ENCODE measurements around the gene UBAC2. TPM values are rescaled to one million over a fixed set of nuclear protein-coding genes. Genes with fewer than 3 reads are reported as not detected.

The UBAC2 gene
- total RNA-seq, 1 experiment from 2014 or later = 103 TPM

DNA sequence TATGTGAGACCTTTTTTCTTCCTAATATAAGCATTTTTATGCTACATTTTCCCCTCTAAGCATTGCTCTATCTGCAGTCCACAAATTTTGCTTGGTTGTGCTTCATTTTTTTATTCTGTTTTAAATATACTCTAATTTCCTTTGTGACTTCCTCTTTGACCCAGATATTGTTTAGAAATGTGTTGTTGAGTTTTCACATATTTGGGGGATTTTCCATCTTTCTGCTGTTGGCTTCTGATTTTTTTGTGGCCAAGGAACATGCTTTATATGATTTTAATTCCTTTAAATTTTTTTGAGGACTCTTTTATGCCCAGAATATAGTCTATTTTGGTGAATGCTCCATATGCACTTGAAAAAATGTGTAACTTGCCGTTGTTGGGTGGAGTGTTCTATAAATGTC is 22.9 kb downstream of the UBAC2 start:
- Histone ChIP-seq H3K4me3 (ENCODE audit: low read depth, low read length) (no peak overlapping the region), H3K9me3 (no peaks in the 10 kb centered on the region), H3K4me1 (no peaks in the 10 kb centered on the region), H3K27me3 (replicated peaks; ENCODE audit: control insufficient read depth, insufficient read depth, low read length) (no peaks in the 10 kb centered on the region), H3K36me3 (ENCODE audit: control insufficient read depth, insufficient read depth, low read length) (no peaks in the 10 kb centered on the region; the same call in 1 of the 2 replicates)
- DNase-seq = no peak
- H3K27me3 Mint-ChIP-seq (ENCODE audit: insufficient read depth, unreplicated experiment) = no peaks in the 10 kb centered on the region
- intact Hi-C loops (cut with micrococcal nuclease; ENCODE audit: unreplicated experiment) = no loop called here
- H3K27ac Mint-ChIP-seq (ENCODE audit: unreplicated experiment) = no peak overlapping the region
- peaks cover 8% of the 10 kb centered on the region for H3K36me3 Mint-ChIP-seq (ENCODE audit: insufficient read depth, unreplicated experiment)
- TF ChIP-seq, protein P1, sequence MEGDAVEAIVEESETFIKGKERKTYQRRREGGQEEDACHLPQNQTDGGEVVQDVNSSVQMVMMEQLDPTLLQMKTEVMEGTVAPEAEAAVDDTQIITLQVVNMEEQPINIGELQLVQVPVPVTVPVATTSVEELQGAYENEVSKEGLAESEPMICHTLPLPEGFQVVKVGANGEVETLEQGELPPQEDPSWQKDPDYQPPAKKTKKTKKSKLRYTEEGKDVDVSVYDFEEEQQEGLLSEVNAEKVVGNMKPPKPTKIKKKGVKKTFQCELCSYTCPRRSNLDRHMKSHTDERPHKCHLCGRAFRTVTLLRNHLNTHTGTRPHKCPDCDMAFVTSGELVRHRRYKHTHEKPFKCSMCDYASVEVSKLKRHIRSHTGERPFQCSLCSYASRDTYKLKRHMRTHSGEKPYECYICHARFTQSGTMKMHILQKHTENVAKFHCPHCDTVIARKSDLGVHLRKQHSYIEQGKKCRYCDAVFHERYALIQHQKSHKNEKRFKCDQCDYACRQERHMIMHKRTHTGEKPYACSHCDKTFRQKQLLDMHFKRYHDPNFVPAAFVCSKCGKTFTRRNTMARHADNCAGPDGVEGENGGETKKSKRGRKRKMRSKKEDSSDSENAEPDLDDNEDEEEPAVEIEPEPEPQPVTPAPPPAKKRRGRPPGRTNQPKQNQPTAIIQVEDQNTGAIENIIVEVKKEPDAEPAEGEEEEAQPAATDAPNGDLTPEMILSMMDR (IDR thresholded peaks at IDR 0.05; ENCODE audit: insufficient read depth in 1 of 2, low read depth in 1 of 2, low read length in 1 of 2, severe bottlenecking in 1 of 2, unreplicated experiment in 1 of 2) = no peak
- no TSS peak for BruUV-seq (replicated peaks)
- H3K4me3 Mint-ChIP-seq (ENCODE audit: unreplicated experiment) = no peak overlapping the region
- POLR2A ChIA-PET = no interaction called here
- H3K9me3 Mint-ChIP-seq (ENCODE audit: unreplicated experiment) = no peaks in the 10 kb centered on the region
- CTCF ChIA-PET = no interaction called here
- peaks cover 8% of the 10 kb centered on the region for H3K4me1 Mint-ChIP-seq (ENCODE audit: low read depth, unreplicated experiment)

DNA sequence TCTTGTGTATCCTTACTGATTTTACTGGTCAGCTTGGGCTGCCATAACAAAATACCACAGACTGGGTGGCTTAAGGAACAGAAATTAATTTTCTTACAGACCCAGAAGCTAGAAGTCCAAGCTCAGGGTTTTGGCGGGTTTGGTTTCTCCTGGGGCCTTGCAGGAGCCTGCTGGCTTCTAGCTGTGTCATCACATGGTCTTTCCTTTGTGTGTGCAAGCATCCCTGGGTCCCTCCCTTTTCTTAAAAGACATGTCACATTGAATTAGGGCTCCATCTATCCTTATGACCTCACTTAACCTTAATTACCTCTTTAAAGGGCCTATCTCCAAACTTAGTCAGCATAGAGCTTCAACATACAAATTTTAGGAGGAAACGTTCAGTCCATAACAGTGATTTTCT is 23.4 kb downstream of the UBAC2 start:
- Mint-ChIP-seq H3K27me3 (ENCODE audit: insufficient read depth, unreplicated experiment) (no peaks in the 10 kb centered on the region), H3K9me3 (ENCODE audit: unreplicated experiment) (no peaks in the 10 kb centered on the region), H3K27ac (ENCODE audit: unreplicated experiment) (no peak overlapping the region), H3K36me3 (ENCODE audit: insufficient read depth, unreplicated experiment) (peaks cover 10% of the 10 kb centered on the region), H3K4me3 (ENCODE audit: unreplicated experiment) (no peak overlapping the region), H3K4me1 (ENCODE audit: low read depth, unreplicated experiment) (peaks cover 10% of the 10 kb centered on the region)
- ChIA-PET CTCF (interaction anchor here (0.6 kb wide), 1 partner anchor 151 kb away, joined by 4 read pairs; no protein-coding TSS in a partner anchor), POLR2A (no interaction called here)
- TF ChIP-seq, protein P1 (IDR thresholded peaks at IDR 0.05; ENCODE audit: insufficient read depth in 1 of 2, low read depth in 1 of 2, low read length in 1 of 2, severe bottlenecking in 1 of 2, unreplicated experiment in 1 of 2) = no peak
- no peaks in the 10 kb centered on the region for H3K27me3 ChIP-seq (replicated peaks; ENCODE audit: control insufficient read depth, insufficient read depth, low read length)
- BruUV-seq (replicated peaks) = no TSS peak
- intact Hi-C loops (cut with micrococcal nuclease; ENCODE audit: unreplicated experiment) = no loop called here
- H3K4me1 ChIP-seq = no peaks in the 10 kb centered on the region
- no peaks in the 10 kb centered on the region for H3K9me3 ChIP-seq
- no peaks in the 10 kb centered on the region; the same call in 1 of the 2 replicates for H3K36me3 ChIP-seq (ENCODE audit: control insufficient read depth, insufficient read depth, low read length)
- H3K4me3 ChIP-seq (ENCODE audit: low read depth, low read length) = no peak overlapping the region
- DNase-seq = no peak

DNA sequence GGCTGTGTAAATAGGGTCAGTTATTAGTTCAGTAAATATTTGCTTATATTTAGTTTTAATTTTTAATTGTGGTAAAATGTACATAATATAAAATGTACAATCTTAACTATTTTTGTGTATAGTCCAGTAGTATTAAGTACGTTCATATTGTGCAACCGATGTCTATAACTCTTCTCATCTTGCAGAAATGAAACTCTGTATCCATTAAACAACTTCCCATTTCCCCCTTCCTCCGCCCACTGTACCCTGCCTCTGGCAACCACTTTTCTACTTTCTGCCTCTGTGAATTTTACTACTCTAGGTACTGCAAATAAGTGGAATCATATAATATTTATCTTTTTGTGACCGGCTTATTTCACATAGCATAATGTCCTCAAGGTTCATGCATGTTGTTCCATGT is 24.4 kb downstream of the UBAC2 start:
- H3K9me3 Mint-ChIP-seq (ENCODE audit: unreplicated experiment) = no peaks in the 10 kb centered on the region
- no TSS peak for BruUV-seq (replicated peaks)
- CTCF ChIA-PET = no interaction called here
- H3K4me3 Mint-ChIP-seq (ENCODE audit: unreplicated experiment) = no peak overlapping the region
- Histone ChIP-seq H3K4me3 (ENCODE audit: low read depth, low read length) (no peak overlapping the region), H3K4me1 (no peaks in the 10 kb centered on the region), H3K9me3 (no peaks in the 10 kb centered on the region), H3K36me3 (ENCODE audit: control insufficient read depth, insufficient read depth, low read length) (no peaks in the 10 kb centered on the region; the same call in 1 of the 2 replicates), H3K27me3 (replicated peaks; ENCODE audit: control insufficient read depth, insufficient read depth, low read length) (no peaks in the 10 kb centered on the region)
- no peak for DNase-seq
- POLR2A ChIA-PET = no interaction called here
- peaks cover 15% of the 10 kb centered on the region for H3K4me1 Mint-ChIP-seq (ENCODE audit: low read depth, unreplicated experiment)
- TF ChIP-seq, protein P1 (IDR thresholded peaks at IDR 0.05; ENCODE audit: insufficient read depth in 1 of 2, low read depth in 1 of 2, low read length in 1 of 2, severe bottlenecking in 1 of 2, unreplicated experiment in 1 of 2) = no peak
- H3K27me3 Mint-ChIP-seq (ENCODE audit: insufficient read depth, unreplicated experiment) = no peaks in the 10 kb centered on the region
- intact Hi-C loops (cut with micrococcal nuclease; ENCODE audit: unreplicated experiment) = no loop called here
- H3K27ac Mint-ChIP-seq (ENCODE audit: unreplicated experiment) = no peak overlapping the region
- peaks cover 12% of the 10 kb centered on the region for H3K36me3 Mint-ChIP-seq (ENCODE audit: insufficient read depth, unreplicated experiment)
